ENCODE data around the gene CFAP58.

DNA sequence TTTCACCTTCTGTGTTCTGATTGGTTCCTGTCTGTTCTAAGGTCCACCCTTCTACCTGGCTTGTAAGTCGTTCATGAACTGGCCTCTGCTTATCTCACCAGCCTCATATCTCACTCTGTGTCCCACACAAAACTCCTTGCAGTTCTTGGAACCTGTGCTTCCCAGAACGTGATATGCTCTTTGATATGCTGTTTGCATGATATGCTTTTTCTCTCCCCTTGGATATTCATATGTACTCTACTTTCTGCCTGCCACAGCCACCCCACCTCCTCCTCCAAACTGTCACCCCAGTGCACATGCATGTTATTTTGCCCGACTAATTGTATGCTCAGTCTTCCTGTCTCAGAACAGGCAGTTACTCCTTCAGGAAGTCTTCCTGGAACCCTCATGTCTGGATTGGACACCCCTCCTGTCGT lies 13.5 kb upstream of the CFAP58 start:
- no peak for TF ChIP-seq POLR2A (IDR thresholded peaks at IDR 0.05)
- TF ChIP-seq, protein P1, sequence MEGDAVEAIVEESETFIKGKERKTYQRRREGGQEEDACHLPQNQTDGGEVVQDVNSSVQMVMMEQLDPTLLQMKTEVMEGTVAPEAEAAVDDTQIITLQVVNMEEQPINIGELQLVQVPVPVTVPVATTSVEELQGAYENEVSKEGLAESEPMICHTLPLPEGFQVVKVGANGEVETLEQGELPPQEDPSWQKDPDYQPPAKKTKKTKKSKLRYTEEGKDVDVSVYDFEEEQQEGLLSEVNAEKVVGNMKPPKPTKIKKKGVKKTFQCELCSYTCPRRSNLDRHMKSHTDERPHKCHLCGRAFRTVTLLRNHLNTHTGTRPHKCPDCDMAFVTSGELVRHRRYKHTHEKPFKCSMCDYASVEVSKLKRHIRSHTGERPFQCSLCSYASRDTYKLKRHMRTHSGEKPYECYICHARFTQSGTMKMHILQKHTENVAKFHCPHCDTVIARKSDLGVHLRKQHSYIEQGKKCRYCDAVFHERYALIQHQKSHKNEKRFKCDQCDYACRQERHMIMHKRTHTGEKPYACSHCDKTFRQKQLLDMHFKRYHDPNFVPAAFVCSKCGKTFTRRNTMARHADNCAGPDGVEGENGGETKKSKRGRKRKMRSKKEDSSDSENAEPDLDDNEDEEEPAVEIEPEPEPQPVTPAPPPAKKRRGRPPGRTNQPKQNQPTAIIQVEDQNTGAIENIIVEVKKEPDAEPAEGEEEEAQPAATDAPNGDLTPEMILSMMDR (IDR thresholded peaks at IDR 0.05): no peak
